Measurements from ENCODE around the gene PRSS27.
"Not testable (repeated sequence)": the region's sequence is repeated elsewhere in the genome, so short reads cannot be mapped to it uniquely, and the experiment has no call there.

PRSS27 gene

GRCh38 chr16:2692948-2693651, 26.9 kb downstream of the PRSS27 start:
- no peak for DNase-seq (ENCODE audit: low read depth)

GRCh38 chr16:2692251-2692947, 27.6 kb downstream of the PRSS27 start:
- DNase-seq (ENCODE audit: low read depth): no peak

GRCh38 chr16:2691491-2692248, 28.4 kb downstream of the PRSS27 start:
- no peak for DNase-seq (ENCODE audit: low read depth)

- DNase-seq (ENCODE audit: low read depth): no peak
Observed at GRCh38 chr16:2690852-2691251, 29.2 kb downstream of the PRSS27 start.

- DNase-seq (ENCODE audit: low read depth): no peak
Observed at GRCh38 chr16:2689968-2690801, 29.8 kb downstream of the PRSS27 start.

- DNase-seq (ENCODE audit: low read depth): not testable (repeated sequence)
Observed at GRCh38 chr16:2689422-2689821, 30.6 kb downstream of the PRSS27 start.

GRCh38 chr16:2687531-2688308, 32.3 kb downstream of the PRSS27 start:
- DNase-seq (ENCODE audit: low read depth): no peak

GRCh38 chr16:2686912-2687507, 33.0 kb downstream of the PRSS27 start:
- DNase-seq (ENCODE audit: low read depth): no peak

- DNase-seq (ENCODE audit: low read depth): not testable (repeated sequence)
Observed at GRCh38 chr16:2686075-2686474, 33.9 kb downstream of the PRSS27 start.

- peak; percentile 28 for DNase-seq (ENCODE audit: low read depth)
Observed at GRCh38 chr16:2683041-2683440, 37.0 kb downstream of the PRSS27 start.

- DNase-seq (ENCODE audit: low read depth): peak; percentile 96
Observed at GRCh38 chr16:2682209-2683021, 37.6 kb downstream of the PRSS27 start, which contains the start of gene KCTD5. TSS of gene KCTD5 (plus strand) at chr16:2682523. CDS start at chr16:2682549, 26 bp downstream.

GRCh38 chr16:2680360-2680759, 39.7 kb downstream of the PRSS27 start:
- DNase-seq (ENCODE audit: low read depth): peak; percentile 33

- not testable (repeated sequence) for DNase-seq (ENCODE audit: low read depth)
Observed at GRCh38 chr16:2679902-2680301, 40.1 kb downstream of the PRSS27 start.

- not testable (repeated sequence) for DNase-seq (ENCODE audit: low read depth)
Observed at GRCh38 chr16:2678206-2678965, 41.6 kb downstream of the PRSS27 start.

- not testable (repeated sequence) for DNase-seq (ENCODE audit: low read depth)
Observed at GRCh38 chr16:2676937-2677336, 43.1 kb downstream of the PRSS27 start.

- DNase-seq (ENCODE audit: low read depth): peak; percentile 33
Observed at GRCh38 chr16:2675714-2676113, 44.3 kb downstream of the PRSS27 start.

GRCh38 chr16:2675021-2675420, 45.0 kb downstream of the PRSS27 start:
- no peak for DNase-seq (ENCODE audit: low read depth)

GRCh38 chr16:2673066-2673999, 46.7 kb downstream of the PRSS27 start:
- peak; percentile 93 for DNase-seq (ENCODE audit: low read depth)

Measured in ELR (cell line).